ENCODE measurements around the gene F7.
"Not testable (repeated sequence)": the region's sequence is repeated elsewhere in the genome, so short reads cannot be mapped to it uniquely, and the experiment has no call there.

The F7 gene

DNA sequence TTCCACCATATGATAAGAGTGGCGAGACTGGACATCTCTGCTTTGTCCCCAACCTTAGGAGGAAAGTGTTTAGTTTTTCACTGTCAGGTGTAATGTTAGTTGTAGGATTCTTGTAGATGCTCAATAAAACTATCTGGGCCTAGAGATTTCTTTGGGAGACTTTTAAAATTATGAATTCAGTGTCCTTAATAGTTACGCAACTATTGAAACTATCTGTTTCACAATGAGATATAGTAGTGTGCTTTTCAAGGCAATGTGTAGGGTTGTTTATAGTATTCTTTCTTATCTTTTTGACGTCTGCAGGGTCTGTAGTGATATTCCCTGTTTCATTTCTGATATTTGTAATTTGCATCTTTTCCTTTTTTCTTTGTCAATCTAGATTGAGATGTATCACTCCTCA lies 33.2 kb upstream of the F7 start:
- no peak for DNase-seq (ENCODE audit: low read depth)

DNA sequence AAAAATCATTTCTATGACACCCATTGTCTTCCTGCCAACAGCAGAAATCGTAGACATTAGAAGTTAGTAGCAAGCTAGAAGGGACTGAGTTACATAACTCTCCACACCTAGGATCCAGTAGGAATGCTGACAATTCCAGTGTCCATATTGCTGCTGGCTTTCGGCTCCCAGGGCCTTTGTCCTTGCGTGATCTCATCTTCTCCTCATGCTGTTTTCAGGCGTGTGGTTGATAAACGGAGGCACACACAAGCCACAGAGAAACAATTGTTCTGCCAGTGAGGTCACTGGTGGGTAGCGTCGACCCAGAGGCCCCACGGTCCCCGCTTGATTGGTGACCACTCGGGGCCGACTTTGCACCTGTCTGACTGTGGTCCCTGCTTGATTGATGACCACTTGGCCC lies 31.6 kb upstream of the F7 start:
- no peak for DNase-seq (ENCODE audit: low read depth)

GRCh38 chr13:113074401-113074800 lies 31.2 kb upstream of the F7 start:
- no peak for DNase-seq (ENCODE audit: low read depth)

GRCh38 chr13:113074876-113075275 lies 30.7 kb upstream of the F7 start:
- DNase-seq (ENCODE audit: low read depth), result no peak

DNA sequence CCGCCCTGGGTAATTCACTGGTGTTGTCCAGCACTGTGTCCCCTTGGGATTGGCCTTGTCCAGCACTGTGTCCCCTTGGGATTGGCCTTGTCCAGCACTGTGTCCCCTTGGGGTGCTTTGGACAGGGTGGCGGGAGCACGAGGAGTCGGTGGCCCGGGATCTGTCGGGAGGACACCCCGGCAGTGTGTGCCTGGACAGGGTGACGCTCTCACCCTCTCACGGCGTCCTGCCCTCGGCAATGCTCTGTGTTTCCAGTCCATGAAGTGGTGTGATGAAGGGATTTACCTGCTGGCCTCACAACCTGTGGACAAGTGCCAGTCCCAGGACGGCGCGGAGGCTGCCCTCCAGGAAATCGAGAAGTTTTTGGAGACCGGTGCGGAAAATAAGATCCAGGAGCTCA lies 29.9 kb upstream of the F7 start:
- no peak for DNase-seq (ENCODE audit: low read depth)

- DNase-seq (ENCODE audit: low read depth), result no peak
Measured at GRCh38 chr13:113076681-113077401, 28.8 kb upstream of the F7 start.

DNA sequence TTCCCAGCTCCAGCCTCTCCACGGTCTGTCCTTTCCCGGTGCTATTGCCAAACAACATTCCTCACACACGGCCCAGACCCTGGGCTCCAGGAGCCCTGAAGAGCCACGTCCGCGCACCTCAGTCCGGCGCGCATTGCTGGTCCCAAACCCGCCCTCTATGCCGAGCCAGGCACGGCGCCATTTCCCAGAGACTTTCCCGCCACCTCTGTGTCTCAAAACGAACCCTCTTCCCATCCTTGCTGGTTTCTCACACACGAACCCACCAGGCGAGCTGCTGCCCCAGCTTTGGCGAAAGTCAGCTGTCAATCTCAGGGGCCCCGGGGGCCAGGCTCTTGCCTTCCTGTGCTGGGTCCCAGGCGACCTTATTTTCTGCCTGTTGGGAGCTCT lies 28.0 kb upstream of the F7 start:
- DNase-seq (ENCODE audit: low read depth), result no peak

- DNase-seq (ENCODE audit: low read depth), result no peak
Measured at GRCh38 chr13:113077953-113078901, 27.4 kb upstream of the F7 start.

DNA sequence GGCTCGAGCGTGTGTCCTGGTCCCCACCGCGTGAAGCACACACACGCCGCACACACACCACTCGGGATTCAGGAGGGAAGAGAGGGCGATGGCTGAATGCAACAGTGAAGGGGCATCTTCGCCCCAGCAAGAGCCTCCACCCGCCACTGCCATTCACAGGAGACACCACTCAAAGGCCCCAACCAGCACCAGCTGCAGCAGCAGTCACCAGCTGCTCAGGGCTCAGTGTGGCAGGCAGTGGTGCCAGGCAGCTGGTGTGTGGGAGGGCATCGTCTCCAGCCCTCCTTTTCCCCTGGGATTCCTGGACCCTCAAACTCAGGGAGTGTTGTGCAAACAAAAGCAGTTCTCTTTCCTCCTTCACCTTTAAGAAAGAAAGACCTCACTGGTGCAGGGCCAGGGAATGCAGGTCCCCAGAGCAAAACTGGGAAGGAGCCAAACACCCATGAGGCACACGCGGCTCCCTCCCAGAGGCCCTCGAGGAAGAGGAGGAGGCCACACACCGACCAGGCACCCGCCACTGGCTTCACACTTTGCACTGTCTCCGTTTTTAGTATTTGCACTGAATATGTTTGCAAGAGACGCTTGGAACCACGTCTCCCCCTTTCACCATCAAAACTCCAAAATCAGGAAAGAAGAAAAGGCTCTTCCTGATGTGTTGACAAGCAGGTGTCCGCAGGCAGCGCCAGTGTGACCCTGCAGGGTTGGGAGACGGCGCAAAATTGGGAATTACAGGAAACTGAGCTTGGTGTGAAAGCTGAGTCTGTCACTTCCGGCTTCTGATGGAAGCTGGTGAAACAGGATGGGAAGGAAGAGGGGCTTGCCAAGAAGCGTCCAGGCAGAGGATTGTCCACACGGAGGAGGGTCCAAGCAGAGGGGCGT lies 26.4 kb upstream of the F7 start:
- DNase-seq (ENCODE audit: low read depth), result no peak

DNA sequence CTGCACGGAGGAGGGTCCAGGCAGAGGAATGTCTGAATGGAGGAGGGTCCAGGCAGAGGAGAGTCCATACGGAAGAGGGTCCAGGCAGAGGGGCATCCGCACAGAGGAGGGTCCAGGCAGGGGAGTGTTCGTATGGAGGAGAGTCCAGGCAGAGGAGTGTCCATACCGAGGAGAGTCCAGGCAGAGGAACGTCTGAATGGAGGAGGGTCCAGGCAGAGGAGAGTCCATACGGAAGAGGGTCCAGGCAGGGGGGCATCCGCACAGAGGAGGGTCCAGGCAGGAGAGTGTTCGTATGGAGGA lies 25.9 kb upstream of the F7 start:
- DNase-seq (ENCODE audit: low read depth), result not testable (repeated sequence)

DNA sequence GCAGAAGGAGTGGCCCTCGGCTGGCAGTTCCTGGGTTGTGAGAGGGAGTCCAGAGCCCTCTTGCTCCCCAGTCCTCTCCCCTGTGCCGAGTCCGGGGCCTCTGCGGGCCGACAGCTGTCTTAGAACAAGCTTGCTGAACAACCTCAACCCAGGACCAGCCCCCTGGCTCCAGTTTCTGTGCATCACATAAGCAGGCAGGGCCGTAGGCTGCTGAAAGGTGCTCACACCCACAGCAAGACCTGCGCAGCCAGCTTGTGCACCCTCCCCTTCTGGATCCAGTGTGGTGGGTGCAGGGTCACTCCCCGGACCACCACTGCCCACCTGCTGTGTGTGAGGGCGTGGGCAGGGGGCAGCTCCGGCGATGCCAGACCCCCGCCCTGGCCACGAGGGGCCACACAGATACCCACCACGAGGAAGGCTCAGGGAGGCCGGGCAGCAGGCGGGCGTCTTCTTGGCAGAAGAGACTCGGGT lies 25.2 kb upstream of the F7 start:
- DNase-seq (ENCODE audit: low read depth), result no peak

DNA sequence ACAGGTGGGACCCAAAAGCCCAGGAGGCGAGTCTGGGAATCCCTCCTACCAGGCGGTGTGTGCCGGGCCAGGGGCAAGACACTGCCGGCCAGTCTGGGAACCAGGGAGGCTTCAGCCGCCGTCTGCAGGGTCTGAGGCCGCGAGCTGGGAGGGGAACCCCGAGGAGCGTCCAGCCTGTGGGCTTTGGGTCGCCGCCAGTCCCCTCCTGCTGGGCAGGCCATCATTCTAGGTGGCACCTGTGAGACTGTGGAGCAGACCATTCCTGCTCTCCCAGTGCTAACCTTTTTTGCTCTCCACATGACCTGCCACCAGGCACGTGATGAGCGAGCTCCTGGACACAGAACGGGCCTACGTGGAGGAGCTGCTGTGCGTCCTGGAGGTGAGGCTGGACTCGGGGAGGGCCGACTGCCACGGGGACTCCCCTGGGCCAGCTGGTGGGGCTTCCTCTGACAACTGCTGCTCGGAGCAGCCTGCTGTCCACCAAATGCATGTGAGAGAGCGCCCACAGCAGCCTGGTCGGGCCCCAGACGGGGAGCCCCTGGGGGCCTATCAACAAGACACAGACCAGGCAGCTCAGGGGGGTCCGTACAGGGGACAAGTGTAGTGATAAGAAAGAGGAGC lies 24.6 kb upstream of the F7 start:
- no peak for DNase-seq (ENCODE audit: low read depth)

- no peak for DNase-seq (ENCODE audit: low read depth)
Measured at GRCh38 chr13:113082198-113083021, 23.2 kb upstream of the F7 start.

DNA sequence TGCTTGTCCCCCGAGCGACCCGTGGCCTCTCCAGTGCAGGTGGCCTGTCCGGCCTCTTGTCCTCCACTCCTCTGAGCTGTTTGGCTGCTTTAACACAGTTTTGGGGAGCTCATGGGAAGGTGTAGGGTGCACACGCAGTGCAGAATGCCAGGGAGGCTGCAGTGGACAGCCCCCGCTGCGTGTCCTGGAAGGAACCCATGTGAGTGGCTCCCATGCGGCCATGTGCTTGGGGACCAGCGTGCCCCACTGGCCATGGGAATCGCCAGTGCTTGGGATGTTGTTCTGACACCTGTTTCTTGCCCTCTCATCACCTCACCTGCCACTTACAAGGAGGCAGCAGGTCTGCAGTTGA lies 22.6 kb upstream of the F7 start:
- no peak for DNase-seq (ENCODE audit: low read depth)

GRCh38 chr13:113083402-113084061 lies 22.1 kb upstream of the F7 start:
- DNase-seq (ENCODE audit: low read depth), result no peak

GRCh38 chr13:113084094-113084942 lies 21.3 kb upstream of the F7 start:
- no peak for DNase-seq (ENCODE audit: low read depth)

DNA sequence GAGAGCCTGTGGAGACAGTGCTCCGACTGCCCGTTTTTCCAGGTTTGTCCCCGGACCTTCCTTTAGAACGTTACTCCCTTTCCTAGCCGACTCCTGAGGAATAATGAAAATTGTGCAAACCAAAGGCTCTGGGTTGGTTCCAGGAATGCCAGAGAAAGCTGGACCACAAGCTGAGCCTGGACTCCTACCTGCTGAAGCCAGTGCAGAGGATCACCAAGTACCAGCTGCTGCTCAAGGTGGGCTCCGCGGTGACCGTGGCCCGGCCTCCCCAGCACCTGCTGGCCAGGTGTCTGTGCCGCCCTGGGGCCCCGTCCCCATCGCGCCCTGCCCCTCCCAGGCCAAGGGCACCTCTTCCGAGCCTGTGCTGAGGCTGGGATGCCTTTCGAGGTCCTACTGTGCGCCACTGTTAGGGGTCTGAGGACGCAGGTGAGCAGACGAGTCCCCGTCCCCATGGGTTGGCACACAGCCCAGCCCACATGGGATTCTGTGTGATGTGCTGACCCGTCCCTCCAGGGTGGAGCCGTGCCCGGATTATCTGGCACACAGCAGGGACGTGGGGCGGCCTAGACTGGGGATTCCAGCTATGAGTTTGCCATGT lies 20.5 kb upstream of the F7 start:
- DNase-seq (ENCODE audit: low read depth), result no peak

DNA sequence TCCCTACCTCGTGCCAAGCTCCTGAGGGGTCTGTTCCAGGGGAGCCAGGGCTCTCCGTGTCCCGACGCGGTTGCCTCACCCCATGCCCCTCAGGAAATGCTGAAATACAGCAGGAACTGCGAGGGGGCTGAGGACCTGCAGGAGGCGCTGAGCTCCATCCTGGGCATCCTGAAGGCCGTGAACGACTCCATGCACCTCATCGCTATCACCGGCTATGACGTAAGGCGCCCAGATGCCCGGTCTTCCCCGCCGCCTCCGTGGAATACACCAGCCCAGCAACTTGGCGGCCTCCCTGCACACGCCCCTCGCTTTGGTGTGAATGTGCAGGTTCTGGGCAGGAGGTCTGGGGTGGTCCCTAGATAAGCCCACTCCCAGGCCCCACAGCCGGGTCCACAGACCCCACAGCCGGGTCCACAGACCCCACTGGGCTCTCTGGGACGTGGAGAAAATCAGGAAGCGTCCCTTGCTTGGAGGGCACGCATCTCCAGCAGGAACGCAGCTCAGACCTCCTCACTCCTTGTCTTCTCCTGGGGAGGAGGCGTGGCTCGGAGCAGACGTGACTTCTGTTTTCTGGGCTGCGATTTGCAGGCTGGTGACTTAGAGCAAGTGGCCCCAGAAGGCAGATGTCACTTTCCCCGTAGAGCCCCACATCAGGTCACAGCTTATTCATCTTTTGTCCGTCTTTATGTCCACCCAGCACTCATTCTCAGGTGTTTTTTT lies 19.4 kb upstream of the F7 start:
- no peak for DNase-seq (ENCODE audit: low read depth)

All from non-pigmented ciliary epithelial cell (primary cell).